ENCODE measurements around the gene SCYGR3.

Gene SCYGR3, protein sequence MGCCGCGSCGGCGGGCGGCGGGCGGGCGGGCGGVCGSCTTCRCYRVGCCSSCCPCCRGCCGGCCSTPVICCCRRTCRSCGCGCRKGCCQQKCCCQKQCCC

DNA sequence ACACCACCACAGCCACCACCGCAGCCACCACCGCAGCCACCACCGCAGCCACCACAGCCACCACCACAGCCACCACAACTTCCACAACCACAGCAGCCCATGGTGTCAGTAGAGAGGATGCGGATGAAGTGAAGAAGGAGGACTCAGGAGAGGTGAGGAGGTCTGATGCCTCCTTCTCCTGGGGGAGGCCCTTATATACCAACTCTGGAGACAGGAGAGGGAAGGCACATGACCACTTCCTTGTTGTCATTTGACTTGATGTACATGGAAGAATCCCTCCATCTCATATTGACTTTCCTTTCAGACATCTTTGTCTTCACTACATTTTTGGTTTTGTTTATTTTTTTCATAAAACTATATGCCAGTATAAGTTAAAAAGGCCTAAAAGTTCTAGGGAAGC, at the start of gene SCYGR3:
Gene SCYGR3, minus strand, starts transcription at position 101 of the 400 bp plus-strand sequence. Its CDS starts 0 bp downstream, at position 101.
- DNase-seq (ENCODE audit: low read depth) = no peak

DNA sequence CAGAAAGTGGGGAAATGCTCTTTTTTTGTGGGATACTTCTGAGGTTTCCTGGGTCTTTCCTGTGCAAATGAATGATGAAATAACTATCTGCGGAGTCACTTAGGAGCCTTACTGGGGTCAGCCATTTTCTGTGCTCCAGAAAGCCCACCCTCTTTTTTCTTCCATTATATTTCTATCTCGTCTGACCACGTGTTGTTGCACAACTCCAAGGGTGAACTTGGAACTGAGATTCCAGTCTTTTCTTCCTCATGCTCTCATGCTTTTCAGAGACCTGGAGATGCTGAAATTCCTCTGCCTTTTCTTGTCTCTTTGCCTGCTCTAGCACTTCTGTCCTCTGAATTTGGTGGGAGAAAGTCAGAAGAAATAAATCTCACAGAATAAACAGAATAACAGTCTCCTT, 47.2 kb upstream of the SCYGR3 start:
- no peak for DNase-seq (ENCODE audit: low read depth)

DNA sequence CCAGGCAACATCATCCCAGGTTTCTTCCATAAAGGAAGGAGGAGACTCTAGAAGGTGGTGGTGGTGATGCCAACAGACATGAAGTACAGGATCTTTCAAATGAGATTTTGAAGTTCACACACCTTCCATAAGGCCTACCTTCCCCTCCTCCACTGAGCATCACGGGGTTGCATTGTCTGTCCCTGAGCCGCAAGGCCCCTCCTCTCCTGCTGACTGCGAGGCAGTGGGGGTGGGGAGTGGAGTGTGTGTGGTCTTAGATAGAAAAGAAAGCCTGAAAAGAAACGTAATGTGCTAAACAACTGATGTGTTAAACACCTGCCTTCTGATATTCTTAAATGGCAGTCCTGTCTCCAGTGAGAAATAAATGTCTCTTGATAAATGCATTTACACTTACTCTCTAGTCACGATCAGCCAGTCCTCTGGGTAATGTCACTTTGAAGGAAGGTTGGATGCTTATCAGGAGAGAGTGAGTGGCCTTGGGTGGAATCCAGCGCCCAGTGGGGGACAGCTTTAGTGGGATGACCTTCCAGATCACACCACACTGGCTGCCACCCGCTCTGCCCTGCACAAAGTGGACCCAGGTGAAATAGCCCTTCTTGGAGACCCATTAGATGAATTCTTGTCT, 46.5 kb upstream of the SCYGR3 start:
- no peak for DNase-seq (ENCODE audit: low read depth)

DNA sequence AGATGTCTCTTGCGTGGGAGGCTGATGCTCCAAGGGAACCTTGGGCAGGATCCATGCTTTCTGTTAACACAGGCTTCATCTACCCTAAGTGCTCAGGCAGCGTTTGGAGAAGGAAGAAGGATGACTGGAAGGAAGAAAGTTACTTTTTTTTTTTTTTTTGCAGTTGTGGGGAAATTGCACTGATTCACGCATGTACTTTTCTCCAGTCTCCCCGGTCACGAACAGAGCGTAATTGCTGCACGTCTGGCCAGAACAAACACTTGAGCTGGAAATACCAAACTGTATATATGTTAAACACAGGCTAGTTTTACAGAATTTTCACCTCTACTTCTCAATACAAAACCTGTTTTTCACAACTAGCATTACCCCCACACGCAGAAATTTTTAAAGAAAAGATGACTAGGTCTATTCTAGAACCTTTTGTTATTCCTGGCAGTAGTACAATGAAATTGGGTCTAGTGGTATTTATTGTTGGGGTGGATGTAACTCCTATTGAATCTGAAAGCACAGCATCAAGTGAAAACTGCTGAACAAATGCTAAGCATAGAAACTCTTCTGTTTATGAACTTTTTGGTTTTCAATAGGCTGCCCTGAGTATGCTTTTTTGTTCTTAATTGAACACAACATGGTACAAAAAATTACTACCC, 42.7 kb upstream of the SCYGR3 start:
- no peak for DNase-seq (ENCODE audit: low read depth)

DNA sequence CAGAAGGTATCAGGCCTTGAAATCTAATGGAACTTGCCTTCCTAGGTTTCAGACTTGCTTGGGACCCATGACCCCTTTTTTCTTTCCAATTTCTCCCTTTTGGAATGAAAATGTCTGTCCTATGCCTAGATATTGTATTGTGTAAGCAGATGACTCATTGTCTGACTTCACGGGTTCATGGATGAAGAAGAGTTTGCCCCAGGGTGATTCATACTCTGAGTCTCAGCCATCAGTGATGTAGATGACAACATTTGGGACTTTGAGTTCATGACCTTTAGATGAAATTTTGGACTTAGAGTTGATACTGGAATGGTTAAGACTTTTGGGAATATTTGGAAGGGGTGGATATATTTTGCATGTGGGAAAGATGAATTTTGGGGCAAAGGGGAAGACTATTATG, 40.8 kb upstream of the SCYGR3 start:
- no peak for DNase-seq (ENCODE audit: low read depth)

DNA sequence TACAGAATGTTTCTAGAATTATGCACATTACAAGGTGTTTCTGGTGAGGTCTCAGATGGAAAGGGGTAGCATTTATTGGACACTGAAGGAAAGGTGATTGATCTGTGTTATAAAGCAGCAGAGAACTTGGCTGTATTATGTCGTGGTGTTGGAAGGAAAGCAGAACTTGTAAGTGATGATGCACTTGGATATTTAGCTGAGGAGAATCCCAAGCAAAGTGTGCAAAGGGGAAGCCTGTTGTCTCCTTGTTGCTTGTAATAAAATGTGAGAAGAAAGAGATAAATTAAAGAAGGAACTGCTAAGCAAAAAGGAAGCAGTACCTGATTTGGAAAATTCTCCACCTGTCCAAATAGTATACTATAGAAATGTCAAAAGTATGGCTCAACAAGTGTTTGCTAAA, 39.8 kb upstream of the SCYGR3 start:
- DNase-seq (ENCODE audit: low read depth) = no peak

DNA sequence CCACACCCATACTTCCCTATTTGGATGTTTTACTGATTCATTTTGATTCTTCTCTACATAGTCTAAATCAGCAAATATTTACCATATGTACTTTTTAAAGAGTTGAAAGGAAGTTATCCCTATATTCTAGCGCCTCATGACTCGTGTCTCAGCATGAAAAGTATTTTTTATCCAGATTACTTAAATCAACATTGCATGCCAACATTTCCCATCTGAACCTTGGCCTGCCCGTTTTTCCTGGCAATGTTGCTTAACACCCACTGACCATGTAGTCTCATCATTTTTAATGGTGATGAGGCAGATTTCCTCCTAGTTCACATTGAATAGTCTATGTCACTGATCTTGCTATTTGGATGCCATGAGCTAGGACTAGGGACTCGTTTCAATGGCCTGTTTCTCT, 38.8 kb upstream of the SCYGR3 start:
- DNase-seq (ENCODE audit: low read depth) = no peak

DNA sequence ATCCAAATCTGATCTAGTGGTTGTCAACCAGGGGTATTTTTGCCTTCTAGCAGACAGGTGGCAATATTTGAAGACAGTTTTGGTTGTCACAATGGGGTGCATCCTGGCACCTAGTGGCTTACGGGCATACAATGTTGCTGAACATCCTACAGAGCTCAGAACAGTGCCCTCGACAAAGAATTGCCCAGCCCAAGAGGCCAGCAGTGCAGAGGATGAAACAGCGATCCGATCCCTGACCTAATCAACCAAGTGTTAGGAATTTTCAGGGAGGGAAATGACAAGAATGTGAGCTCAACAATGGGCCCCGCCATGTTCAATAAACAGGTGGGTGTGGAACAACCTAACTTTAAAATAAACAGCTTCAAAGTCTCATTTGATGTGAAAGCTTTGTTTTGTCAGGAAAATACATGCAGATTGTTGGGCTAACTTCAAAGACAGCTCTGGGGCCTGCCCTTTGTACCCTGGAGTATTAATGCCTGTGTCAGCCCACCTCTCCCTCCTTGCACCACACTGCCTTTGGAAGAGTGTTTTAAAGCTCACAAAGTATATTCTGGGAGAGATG, 29.4 kb upstream of the SCYGR3 start:
- no peak for DNase-seq (ENCODE audit: low read depth)

DNA sequence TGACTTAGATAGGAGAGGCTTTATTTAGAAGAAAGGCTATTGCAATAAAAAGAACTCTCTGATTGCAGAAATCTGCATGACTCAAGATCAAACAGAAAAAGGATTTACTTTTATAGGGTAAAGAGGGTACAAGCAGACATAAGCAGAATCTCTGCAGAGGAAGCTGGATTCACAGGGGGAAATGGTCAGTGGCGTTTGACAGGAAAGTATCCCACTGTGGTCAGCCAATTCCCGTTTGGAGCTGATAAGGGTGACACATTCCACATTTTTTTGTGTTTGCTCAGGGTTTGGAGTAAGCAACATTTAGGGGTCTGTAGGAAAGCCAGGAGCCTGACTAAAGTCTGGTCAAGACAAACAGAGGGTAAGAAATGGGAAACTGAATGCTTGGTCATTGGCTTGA, 28.0 kb upstream of the SCYGR3 start:
- DNase-seq (ENCODE audit: low read depth) = no peak

DNA sequence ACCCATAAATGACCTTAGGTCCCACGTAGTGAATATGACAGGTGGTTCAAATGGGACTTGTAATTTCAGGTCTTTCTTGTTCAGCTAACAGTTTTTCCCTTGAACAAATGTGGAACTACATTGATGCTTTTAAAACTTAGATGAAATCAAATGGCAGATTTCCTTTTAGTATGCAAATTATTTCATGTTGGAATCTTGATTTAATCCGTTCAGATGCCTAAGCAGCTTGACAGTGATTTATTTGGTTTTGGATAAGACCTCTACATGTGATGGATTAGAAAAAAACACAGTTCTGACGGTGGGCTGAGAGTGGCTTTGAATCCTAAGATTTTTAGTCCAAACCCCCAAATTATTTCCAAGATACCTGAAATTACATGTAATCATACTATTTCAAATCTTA, 19.6 kb upstream of the SCYGR3 start:
- DNase-seq (ENCODE audit: low read depth) = no peak

DNA sequence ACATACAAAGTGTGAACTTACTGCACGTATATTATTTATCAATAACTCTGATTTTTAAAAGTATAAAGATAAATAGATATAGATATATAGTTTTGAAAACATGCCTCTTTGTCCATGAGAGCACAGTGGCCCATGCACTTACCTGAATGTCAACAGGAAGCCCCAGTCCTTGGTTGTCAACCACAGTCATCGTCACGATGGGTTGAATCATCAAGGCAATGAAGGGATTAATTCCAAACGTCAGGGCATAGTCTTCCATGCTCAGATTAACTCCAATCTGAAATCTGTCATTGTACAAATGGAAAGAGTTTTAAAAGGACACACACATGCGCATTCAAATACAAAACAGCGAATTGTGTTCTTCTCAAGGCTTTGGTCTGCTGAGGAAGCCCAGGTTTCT, 18.2 kb upstream of the SCYGR3 start:
- DNase-seq (ENCODE audit: low read depth) = no peak

DNA sequence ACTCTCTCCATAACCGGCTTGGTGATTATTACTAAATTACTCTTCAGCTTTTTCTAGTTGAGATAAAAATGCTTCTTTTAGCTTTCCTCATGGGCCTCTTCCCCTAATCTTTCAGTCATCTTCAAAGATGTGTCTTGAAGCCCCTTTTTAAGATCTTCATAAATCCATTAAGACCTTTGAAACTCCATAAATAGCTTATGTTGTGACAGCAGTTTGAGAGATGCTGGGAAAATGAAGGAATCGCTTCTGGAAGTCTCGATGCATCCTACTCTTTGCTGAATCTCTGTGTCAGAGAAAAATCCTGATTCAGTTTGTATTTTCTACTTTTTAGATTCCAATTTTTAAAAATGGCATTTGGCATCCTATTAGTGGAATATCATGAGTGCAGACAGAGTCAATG, 15.7 kb upstream of the SCYGR3 start:
- DNase-seq (ENCODE audit: low read depth) = no peak

DNA sequence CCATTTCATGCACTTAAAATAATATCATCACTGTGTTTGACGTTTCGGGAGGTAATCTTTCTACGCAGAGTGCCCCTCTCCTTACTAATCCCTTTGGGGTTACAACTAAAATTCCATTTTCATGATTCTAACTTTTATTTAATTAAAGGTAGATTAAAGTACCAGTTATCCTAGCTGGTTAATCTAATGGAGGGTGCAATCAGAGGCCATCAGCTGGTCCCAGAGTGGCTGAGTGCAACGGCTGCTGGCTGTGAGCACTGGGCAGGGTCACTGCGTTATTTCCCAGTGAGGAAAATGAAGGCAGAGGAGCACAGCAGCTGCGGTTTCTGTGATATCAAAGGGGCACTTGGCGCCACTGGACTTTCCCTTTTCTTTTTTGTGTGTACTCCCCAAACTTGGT, 14.8 kb upstream of the SCYGR3 start:
- no peak for DNase-seq (ENCODE audit: low read depth)

DNA sequence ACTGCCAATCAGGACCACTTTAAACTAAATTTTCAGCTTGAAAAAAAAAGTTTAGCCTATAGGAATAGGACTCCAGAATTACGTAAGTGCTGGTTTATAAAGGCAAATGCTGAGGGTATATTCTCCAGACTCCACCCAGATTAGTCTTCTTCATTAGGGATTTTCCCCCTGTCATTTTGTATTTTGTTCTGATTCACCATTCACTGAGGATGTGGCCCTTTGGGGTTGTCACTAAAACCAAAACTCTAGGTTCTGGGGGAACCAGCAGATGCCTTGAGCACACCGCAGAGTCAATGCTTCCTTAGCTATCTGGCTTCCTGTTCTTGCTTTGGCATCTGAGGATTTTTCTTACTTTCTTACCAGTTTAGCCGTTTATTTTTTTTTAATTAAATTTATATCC, 13.1 kb upstream of the SCYGR3 start:
- DNase-seq (ENCODE audit: low read depth) = no peak

DNA sequence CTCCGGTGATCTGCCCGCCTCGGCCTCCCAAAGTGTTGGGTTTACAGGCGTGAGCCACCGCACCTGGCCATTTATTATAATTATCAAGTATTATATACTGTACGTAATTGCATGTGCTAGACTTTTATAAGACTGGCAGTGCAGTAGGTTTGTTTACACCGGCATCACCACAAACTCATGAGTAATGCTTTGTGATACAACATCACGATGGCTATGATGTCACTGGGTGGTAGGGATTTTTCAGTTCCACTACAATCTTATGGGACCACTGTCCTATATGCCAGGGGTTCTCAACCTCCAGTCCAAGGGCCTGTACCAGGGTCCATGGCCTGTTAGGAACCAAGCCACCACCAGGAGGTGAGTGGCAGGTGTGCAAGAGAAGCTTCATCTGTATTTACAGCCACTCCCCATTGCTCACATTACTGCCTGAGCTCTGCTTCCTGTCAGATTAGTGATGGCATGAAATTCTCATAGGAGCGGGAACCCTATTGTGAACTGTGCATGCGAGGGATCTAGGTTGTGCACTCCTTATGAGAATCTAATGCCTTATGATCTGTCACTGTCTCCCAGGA, 12.0 kb upstream of the SCYGR3 start:
- no peak for DNase-seq (ENCODE audit: low read depth)

DNA sequence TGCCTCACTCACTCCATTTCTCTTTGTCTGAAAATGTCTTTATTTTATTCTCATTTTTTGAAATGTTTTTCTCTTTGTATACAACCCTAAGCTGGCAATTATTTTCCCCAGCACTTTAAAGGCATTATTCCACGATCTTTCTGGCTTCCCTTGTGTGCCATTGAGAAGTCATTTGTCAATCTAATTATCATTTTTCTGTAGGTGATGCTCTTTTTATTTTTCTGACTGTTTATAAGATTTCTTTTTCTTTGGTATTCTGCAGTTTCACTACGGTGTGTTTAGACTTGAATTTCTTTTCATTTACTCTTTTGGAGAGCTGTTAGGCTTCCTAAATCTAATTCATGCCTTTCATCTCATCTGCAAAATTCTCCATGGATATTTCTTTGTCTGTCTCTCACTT, 10.8 kb upstream of the SCYGR3 start:
- DNase-seq (ENCODE audit: low read depth) = no peak

DNA sequence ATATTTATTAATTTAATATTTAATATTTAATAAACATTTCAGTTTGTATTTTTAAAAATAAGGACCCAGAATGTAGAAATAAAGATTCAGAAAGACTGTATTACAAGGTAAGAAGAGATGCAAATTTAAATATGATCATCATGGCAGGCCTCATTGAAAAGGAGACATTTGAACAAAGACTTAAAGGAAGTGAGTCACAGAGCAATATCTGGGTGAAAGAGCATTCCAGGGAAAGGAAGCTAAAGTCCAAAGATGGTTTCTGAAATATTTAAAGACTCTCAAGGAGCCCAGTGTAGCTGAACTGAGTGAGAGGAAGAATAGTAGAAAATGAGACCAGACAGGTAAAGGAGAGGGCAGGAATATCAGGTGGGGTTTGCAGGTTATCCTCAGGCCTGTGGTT, 8.6 kb upstream of the SCYGR3 start:
- no peak for DNase-seq (ENCODE audit: low read depth)

DNA sequence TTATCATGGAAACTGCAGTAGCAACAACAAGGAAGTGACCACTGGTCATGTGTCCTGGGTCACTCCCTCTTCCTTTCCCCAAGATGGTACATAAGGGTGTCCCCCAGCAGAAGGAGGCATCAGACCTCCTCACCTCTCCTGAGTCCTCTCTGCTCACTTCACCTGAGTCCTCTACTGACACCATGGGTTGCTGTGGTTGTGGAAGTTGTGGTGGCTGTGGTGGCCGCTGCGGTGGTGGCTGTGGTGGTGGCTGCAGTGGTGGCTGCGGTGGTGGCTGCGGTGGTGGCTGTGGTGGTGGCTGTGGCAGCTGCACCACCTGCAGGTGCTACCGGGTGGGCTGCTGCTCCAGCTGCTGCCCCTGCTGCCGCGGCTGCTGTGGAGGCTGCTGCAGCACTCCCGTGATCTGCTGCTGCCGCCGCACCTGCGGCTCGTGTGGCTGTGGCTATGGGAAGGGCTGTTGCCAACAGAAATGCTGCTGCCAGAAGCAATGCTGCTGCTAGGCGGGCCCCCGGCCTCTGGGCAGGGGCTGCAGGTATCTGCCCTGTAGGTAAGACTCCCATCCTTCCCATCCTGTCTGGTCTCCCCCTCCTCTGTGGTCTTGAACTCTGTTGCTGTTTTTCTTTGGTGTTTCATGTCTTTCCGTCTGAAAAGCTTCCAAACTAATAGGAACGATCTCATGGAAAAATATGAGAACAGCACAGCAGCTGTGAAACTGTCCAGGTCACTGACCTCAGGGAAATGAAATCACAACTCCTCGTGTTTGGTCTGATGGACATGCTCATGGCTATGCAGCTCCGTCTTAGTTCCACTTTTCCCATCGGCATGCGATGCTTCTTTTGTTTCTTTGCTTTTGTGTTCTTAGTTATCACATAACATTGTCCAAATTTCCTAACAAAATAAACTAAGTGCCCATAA, 2.9 kb upstream of the SCYGR3 start, which contains the start of gene SCYGR4:
Gene SCYGR4, plus strand, starts transcription at position 183 of the 915 bp plus-strand sequence. Its CDS starts 0 bp downstream, at position 183.
- no peak for DNase-seq (ENCODE audit: low read depth)

DNA sequence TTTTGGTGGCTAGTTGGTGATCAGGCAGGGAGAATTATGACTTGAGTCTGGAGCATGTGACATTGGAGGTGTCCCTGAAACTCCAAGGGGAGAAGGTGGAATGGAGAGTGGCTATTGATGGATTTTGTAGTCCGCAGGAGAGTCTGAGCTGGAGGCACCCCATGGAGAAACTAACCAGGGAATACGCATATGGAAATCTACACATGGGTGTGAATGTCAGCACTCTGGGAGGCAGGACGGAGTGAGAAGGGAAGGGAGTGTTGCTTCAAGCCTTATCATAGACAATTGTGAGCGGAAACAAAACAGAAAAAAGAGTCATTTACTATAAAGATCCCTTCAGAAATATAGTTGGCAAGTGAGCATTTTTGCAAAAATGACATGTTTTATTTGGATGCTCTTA, 2.0 kb upstream of the SCYGR3 start:
- no peak for DNase-seq (ENCODE audit: low read depth)

DNA sequence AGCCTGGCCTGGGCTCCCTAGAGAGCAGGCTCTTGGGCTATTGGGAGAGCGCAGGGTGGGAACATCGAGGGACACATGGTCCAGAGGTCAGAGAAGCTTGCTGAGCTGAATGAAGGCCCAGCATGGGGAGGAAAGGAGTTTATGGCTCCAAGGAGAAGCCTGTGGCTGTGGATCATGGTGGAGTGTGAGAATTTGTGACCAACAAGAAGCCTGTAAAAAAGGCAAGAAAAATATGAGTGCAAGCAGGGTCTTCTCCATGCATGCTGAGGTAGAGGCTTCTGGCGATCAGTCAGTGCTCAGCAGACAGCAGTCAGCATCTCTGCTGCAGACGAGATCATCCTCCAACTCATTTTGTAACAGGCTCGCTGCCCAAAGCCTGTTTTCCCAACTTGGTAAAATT, 1.3 kb upstream of the SCYGR3 start:
- DNase-seq (ENCODE audit: low read depth) = no peak

DNA sequence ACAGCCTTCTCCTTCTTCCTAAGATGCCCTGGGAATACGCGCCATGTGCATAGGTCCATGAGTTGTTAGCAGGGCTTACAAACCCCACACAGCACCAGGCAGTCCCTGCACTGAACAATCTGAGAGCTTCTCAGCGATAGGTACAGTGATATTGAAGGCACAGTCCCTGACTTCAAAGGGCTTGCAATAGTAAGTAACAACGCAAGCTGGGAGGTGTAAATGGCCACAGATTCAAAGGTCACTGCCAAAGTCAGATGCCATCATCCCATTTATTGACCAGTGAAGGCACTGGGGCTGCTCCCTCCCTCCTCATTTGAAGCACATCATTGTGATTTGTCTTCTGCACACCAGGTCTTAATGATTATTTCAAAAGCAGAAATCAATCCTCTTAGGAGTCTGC, 541 bp upstream of the SCYGR3 start:
- DNase-seq (ENCODE audit: low read depth) = no peak

DNA sequence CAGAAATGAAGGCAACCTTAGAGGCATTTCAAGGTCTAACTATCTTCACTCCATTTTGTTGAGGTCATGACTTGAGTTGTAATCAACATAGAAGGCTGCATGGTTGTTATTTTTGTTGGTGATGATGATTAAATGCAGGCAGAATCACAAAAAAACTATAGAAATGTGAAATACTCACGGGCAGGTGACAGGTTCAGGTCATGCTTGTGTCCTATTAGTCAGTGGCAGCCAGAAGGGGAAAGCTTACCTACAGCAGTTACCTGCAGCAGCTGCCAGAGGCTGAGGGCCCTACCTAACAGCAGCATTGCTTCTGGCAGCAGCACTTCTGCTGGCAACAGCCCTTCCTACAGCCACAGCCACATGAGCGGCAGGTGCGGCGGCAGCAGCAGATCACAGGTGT, 394 bp downstream of the SCYGR3 start:
- no peak for DNase-seq (ENCODE audit: low read depth)

Measured in stimulated activated CD8-positive, alpha-beta memory T cell treated with anti-CD3 and anti-CD28 coated beads, Interleukin-12 subunit alpha, Interleukin-12 subunit beta, amount 100 ng/mL, for 1 hour (primary cell).